Nephron progenitor cell (in vitro differentiated cells): Measurements from ENCODE around the gene TJP1.

ENCODE experiments used
- DNase-seq: peaks from one replicate; pipeline ENCODE4 v3.0.0; 2021
- H3K27ac Mint-ChIP-seq: 2 replicates; pipeline ENCODE4 v1.8.0; 2021; ENCODE audit warnings: mild to moderate bottlenecking, moderate library complexity, mixed read lengths
- H3K27me3 Mint-ChIP-seq: 2 replicates; pipeline ENCODE4 v1.8.0; 2021; ENCODE audit warnings: mild to moderate bottlenecking, low read depth, mixed read lengths; ENCODE audit not compliant: poor library complexity
- H3K36me3 Mint-ChIP-seq: 2 replicates; pipeline ENCODE4 v1.8.0; 2021; ENCODE audit warnings: low read depth, mixed read lengths
- H3K4me1 Mint-ChIP-seq: 2 replicates; pipeline ENCODE4 v1.8.0; 2021; ENCODE audit warnings: mixed read lengths
- H3K4me3 Mint-ChIP-seq: 2 replicates; pipeline ENCODE4 v1.8.0; 2021; ENCODE audit warnings: mild to moderate bottlenecking, moderate library complexity, mixed read lengths
- H3K9me3 Mint-ChIP-seq: 2 replicates; pipeline ENCODE4 v1.8.0; 2021; ENCODE audit warnings: mild to moderate bottlenecking, moderate library complexity, mixed read lengths
- TF ChIP-seq, protein P1 (sequence below): fragments of 200-600 bp; sonication (generic); IDR thresholded peaks from 2 replicates; pipeline ENCODE4 v1.5.0; 2021; ENCODE audit warnings: antibody characterized with exemption

TJP1 gene

DNA sequence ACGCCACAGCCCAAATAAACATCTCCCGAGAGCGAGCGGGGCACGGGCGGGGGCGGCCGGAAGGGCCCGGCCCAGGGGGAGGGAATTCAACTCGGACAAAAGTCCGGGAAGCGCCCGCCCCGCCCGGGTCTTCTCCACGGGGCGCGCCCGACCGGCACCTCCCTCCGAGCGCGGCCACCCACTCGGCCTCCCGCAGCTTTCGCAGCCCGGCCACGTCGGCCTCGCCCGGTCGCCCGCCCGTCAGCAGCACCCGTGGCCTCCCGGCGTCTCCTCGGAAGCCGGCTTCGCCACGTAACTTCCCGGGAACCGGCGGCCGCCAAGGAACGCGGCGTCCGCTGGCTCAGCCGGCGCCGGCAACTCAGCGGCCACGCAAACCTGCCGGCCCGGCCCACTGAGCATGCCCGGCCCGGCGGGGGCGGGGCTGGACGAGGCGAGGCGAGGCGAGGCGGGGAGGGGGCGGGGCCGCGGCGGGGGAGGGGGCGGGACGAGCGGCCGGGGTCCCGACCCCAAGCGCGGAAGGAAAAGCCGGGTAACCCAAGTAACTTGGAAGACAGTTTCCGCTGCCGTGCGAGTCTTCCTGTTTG lies at the start of gene TJP1:
TSS of gene TJP1 (minus strand) at position 369 of the 584 bp plus-strand sequence. CDS start 440 bp downstream, outside the sequence.
- DNase-seq = peak; percentile 88
- Mint-ChIP-seq H3K27ac (peak within 1 kb of the TSS; percentile 94), H3K4me1 (peaks cover 30% of the 10 kb centered on the region), H3K4me3 (peak within 1 kb of the TSS; percentile 93), H3K9me3 (peaks cover 15% of the 10 kb centered on the region), H3K36me3 (peaks cover 21% of the 10 kb centered on the region), H3K27me3 (peaks cover 13% of the 10 kb centered on the region)
- TF ChIP-seq, protein P1, sequence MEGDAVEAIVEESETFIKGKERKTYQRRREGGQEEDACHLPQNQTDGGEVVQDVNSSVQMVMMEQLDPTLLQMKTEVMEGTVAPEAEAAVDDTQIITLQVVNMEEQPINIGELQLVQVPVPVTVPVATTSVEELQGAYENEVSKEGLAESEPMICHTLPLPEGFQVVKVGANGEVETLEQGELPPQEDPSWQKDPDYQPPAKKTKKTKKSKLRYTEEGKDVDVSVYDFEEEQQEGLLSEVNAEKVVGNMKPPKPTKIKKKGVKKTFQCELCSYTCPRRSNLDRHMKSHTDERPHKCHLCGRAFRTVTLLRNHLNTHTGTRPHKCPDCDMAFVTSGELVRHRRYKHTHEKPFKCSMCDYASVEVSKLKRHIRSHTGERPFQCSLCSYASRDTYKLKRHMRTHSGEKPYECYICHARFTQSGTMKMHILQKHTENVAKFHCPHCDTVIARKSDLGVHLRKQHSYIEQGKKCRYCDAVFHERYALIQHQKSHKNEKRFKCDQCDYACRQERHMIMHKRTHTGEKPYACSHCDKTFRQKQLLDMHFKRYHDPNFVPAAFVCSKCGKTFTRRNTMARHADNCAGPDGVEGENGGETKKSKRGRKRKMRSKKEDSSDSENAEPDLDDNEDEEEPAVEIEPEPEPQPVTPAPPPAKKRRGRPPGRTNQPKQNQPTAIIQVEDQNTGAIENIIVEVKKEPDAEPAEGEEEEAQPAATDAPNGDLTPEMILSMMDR = no peak

DNA sequence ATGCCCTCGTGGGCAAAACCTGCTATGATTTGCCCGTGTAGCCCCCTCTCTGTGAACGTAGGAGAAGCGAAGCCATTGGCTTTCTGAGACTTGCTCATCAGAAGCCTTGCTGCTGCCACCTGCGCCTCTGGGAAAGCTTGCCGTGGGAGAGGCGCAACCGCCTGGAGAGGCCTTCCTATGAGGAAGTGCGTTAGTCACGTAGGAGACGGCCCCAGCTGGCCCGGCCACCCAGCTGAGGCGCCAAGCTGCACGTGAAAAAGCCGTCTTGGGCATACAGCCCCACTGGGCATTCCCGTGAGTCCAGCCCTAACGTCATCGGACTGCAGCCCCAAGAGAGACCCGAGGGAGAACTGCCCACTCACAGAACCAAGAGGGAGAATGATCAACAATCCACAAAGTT lies 49.1 kb upstream of the TJP1 start:
- Mint-ChIP-seq H3K36me3 (no peaks in the 10 kb centered on the region), H3K27me3 (peaks cover 6% of the 10 kb centered on the region), H3K4me1 (peaks cover 42% of the 10 kb centered on the region), H3K9me3 (no peaks in the 10 kb centered on the region), H3K4me3 (no peak overlapping the region), H3K27ac (no peak overlapping the region)
- no peak for DNase-seq
- TF ChIP-seq, protein P1 = no peak

DNA sequence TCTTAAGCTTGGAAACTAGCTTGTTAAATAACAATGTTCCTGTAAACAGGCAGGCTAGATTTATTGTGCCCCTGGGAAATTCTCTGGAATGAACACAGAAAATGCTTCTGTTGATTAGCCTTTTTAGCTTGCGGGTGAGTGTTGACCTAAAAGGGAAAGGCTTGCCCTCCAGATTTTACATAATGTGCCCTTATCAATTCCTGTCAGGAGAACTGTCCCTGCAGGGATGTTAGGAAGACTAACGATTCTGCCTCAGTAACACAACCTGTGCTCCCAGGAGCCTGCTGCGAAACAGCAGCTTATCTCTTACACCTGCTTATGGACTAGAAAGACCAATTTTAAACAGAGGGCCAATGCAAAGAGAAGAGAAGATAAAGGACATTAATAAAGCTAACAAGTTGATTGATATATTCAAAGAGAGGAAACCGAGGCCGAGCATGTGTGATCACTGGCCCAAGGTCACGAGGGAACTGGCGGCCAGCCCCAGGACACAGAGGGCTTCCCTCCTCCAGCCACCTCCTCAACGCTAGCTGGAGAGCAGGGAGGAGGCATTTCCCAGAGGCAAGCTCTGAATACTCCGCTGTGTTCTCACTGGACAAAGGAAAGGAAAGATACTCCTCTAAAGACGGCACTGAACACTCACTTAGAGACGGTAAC lies 48.4 kb upstream of the TJP1 start:
- H3K4me3 Mint-ChIP-seq = peak overlapping the region; percentile 5
- peak; percentile 33 for DNase-seq

DNA sequence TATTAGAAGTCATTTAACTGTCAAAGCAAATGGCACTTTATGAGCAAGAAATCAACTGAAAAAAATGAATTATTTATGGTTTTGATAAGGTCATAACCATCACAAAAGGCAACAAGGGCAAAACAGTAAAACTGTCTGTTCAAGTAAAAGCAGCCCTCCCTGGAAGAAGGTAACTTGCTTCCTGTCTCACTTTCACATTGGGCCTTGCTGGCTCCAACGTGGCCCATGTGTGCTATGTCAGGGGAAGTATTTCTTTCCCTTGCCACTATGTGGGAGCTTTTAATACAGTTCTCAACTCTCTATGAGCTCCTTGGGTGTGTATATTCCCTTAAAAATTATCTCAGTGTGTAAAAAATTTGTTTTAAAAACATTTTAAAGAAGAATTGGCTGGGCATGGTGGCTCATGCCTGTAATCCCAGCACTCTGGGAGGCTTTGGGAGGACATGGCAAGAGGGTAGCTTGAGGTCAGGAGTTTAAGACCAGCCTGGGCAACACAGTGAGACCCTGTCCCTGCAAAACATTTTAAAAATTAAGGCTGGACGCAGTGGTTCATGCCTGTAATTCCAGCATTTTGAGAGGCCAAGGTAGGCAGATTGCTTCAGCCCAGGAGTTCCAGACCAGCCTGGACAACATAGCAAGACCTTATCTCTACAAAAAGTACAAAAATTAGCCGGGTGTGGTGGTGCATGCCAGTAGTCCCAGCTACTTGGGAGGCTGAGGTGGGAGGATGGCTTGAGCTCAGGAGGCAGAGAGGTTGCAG lies 45.2 kb upstream of the TJP1 start:
- Mint-ChIP-seq H3K9me3 (no peaks in the 10 kb centered on the region), H3K27ac (no peak overlapping the region), H3K4me1 (peaks cover 31% of the 10 kb centered on the region), H3K36me3 (no peaks in the 10 kb centered on the region), H3K4me3 (no peak overlapping the region), H3K27me3 (peaks cover 10% of the 10 kb centered on the region)
- no peak for DNase-seq
- TF ChIP-seq, protein P1 = no peak

More for the DNA sequence above, 48.4 kb upstream of the TJP1 start:
- H3K27me3 Mint-ChIP-seq = peaks cover 6% of the 10 kb centered on the region
- peaks cover 42% of the 10 kb centered on the region for H3K4me1 Mint-ChIP-seq
- TF ChIP-seq, protein P1 = no peak
- H3K36me3 Mint-ChIP-seq = no peaks in the 10 kb centered on the region
- H3K27ac Mint-ChIP-seq = peak overlapping the region; percentile 86
- no peaks in the 10 kb centered on the region for H3K9me3 Mint-ChIP-seq

DNA sequence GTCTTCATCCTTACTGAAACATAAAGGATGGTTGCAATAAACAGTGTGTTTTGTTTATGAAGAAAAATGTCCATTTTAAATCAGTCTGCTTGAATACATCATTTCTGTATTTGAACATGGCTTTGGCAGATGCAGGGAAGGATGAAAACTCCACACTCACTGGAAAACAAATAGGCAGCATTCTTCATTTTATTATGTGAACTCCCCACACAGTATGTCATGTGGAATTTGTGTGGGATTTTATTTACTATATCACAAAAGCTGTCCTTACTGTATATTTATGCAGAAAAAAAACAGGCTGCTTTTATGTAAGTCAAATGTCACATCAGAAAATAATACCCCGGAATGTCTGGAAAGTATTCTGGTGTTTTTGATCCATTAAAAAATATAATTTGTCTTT lies 44.1 kb upstream of the TJP1 start:
- H3K4me3 Mint-ChIP-seq = no peak overlapping the region
- H3K4me1 Mint-ChIP-seq = peaks cover 20% of the 10 kb centered on the region
- H3K36me3 Mint-ChIP-seq = no peaks in the 10 kb centered on the region
- peaks cover 4% of the 10 kb centered on the region for H3K27me3 Mint-ChIP-seq
- H3K27ac Mint-ChIP-seq = no peak overlapping the region
- TF ChIP-seq, protein P1 = no peak
- no peak for DNase-seq
- no peaks in the 10 kb centered on the region for H3K9me3 Mint-ChIP-seq
